Left hindlimb (tissue), 1 donor: Measurements from ENCODE around the gene RAB1B.
"Not testable (repeated sequence)": the region's sequence is repeated elsewhere in the genome, so short reads cannot be mapped to it uniquely, and the experiment has no call there.

ENCODE experiments used
- DNase-seq: peaks from one replicate; pipeline ENCODE4 v3.0.0-alpha.2; 2018

RAB1B gene

DNA sequence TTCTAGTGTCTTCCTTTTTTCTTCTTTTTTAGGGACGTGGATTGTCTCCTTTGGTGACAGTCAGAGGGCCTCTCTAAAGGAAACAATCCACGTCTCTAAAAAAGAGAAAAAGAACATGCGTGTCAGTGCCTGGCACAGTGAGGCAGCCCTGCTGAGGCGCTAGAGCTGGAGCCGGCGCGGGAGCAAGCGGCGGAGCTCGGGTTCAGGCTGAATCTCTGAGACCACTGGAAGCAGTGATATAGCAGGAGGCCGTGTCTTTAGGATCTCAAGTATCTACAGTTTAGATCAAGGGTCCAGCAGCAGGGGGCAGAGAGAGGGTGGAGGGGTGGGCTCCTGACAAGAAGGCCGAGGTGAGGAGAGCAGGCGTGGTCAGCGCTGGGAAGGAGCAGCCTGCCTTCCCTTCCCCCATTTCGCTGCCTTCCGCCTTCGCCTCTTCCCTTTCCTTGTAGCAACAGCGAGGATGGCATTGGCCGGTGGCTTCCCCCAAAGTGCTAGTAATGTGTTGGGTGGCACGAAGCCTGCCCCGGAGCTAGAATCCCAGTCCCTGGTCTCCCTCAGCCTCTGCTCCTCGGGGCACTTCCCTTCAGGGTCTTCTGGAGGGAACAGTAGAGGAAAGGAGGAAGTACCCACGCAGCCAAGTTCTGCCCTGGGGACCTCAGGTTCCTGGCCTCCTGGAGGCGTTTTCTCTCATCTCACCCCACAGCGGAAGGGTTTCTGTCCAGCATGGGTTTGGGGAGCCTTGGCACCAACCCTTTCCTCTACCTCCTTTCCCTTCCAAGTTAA, 28.2 kb upstream of the RAB1B start:
- DNase-seq: no peak

DNA sequence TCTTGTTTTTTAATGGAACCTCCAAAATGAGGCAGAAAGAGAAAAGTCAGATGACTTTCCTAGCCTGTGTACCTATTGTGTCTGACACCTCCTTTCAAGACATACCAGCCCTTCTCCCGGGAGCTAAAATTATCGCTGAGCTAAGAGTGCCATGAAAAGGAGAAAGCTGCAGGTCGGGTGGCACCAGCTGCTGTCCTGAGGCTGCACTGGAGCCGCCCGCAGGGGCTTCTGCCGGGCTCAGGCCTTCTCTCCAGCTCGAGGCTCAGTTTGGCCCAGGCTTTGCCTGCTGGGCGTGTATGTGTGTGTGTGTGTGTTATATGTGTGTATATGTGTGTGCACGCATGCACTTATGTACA, 27.7 kb upstream of the RAB1B start:
- no peak for DNase-seq

DNA sequence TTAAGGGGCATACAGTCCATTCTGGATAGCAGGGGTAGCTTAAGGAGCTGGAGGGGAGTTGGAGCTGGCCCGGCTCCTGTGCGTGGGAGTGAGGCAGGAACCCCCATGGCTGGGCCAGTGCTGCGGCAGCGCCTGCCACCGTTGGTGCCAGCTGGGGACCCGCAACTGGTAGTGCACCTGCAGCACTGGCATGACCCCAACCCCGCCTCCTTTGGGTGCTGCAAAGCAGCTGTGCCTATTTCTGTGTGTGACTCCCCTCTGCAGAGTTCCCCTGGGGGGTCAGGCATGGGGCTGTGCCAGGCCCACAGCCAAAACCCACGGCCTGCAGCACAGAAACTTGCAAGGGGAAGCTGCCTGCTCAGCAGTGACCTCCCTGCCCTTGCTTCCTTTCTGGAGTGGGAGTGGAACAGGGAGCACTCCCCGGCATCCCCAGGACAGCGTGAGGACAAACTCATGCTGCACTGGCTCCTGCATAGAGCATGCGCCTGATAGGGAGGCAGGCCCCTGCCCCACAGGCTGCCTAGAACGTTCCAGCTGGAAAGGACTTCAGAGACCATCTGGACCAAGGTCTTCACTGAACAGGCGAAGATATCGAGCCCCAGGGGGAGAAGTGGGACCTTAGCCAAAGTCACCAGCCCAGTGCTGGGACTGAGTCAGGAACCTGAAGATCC, 26.2 kb upstream of the RAB1B start:
- no peak for DNase-seq

DNA sequence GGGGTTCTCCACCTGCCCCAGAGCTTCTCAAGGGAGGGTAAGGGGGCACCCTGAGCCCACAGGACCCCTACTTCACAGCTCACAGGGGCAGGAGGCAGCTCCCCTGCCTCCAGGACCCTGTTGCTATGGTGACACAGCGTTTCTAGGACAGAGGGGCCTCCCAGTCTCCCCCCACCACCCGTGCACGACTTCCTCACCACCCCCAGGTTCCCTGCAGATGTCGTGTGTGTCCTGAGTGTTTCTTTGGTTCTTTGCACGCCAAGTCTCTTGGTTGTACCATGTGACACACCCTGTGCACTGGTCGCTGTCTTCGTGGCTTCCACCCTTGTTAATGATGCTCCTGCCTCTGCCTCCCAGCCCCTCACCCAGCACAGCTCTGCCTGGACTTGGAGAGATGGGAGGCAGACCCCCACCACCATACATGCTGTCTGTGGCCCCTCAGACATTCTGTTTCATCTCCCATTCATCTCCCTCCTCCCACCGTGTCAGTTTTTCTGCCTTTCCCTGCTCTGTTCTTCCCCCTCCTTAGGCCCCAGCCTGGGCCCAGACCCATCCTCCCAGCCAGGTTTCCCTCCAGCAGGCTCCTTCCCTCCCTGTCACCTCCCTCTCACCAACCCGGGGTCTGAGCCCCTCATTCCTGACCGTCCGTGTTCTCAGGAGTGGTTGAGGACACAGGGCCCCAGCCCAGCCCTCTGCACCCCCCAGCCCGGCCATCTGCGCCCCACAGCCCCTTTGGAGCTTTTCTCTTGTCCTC, 24.5 kb upstream of the RAB1B start:
- DNase-seq: no peak

DNA sequence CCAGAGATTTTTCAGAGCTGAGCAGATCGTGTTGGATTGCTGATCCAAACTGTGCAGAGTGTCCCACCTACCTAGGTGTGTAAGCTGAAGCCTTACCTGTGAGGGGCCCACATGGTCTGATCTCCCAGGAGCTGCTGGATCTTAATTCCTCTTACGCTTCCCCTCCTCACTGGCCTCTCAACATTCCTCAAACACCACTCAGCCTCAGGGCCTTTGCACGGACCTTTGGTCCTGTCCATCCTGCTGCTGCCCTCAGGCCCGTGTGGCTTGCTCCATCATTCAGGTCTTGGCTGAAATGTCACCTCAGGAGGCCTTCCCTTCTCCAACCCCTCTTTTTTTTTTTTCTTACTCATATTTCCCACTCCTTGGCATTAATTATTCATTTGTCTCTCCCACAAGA, 21.1 kb upstream of the RAB1B start:
- no peak for DNase-seq

DNA sequence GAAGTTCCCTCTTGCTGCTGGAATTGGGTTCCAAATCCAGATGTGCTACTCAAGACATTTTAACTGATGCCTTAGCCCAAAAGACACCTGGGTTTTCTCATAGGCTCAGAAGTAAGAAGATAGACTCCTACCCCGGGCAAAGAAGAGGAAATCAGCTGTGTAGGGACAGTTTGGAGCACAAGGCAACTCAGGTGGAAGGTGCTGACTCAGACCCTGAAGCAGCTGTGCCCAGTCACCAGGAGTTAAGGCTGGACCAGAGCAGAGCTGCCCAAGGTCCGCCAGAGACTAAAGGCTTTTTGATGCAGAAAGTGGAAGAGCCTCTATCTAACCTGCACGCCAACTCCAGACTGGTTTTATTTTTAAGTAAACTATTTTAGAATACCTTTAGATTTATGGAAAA, 20.6 kb upstream of the RAB1B start:
- DNase-seq: no peak

DNA sequence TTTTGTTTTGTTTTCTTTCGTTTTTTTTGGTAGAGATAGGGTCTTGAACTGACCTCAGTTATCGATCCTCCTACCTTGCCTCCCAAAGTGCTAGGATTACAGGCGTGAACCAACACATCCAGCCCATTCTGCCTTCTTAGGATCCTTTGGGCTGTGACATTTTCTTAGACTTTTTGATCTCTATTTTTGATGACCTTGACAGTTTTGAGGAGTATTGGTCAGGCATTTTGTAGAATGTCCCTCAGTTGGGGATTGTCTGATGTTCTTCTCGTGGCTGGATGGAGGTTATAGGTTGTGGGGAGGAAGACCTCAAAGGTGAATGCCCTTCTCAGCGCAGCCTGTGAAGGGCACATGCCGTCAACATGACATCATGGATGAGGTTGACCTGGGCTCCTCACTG, 19.5 kb upstream of the RAB1B start:
- no peak for DNase-seq

DNA sequence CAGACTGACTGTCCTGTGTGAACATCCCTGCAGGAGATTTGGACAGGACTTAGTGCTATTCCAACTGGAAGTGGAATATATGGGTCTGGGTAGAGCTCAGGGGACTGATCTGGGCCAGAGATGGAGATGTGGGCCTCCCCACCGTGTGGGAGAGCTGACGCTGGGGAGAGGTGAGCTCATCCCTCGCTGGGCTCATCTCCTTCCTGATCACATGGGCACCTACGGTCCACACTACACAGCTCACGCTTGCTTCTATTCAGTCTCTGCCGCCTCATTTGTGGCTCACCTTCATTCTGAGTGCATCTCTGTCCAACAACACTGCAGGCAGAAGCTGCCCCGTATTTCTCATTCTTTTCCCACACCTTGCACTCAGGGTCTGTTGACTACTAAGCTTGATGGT, 16.6 kb upstream of the RAB1B start:
- DNase-seq: no peak

DNA sequence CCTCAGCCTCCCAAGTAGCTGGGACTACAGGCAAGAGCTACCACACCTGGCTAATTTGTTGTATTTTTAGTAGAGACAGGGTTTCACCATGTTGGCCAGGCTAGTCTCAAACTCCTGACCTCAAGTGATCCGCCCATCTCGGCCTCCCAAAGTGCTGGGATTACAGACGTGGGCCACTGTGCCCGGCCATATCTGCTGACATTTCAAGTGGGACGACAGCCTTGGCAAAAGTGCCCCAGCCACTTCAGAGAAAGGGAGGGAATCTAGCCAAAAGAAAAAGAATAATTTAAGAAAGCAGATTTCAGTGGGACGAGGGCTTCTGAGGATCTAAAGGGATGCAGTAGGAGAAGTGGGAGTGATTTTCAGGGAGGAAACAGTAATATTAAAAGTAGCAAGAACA, 15.4 kb upstream of the RAB1B start:
- DNase-seq: not testable (repeated sequence)

DNA sequence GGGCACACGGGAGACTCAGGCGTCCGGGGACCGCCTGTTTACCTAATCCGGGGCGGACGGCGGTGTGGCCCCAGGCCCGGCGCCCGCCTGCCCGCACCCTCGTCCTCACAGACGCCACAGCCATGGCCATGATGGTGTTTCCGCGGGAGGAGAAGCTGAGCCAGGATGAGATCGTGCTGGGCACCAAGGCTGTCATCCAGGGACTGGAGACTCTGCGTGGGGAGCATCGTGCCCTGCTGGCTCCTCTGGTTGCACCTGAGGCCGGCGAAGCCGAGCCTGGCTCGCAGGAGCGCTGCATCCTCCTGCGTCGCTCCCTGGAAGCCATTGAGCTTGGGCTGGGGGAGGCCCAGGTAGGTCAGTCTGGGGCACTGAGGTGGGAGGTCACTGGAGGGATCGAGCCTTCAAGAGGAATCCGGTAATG, 10.0 kb upstream of the RAB1B start:
- DNase-seq: no peak

DNA sequence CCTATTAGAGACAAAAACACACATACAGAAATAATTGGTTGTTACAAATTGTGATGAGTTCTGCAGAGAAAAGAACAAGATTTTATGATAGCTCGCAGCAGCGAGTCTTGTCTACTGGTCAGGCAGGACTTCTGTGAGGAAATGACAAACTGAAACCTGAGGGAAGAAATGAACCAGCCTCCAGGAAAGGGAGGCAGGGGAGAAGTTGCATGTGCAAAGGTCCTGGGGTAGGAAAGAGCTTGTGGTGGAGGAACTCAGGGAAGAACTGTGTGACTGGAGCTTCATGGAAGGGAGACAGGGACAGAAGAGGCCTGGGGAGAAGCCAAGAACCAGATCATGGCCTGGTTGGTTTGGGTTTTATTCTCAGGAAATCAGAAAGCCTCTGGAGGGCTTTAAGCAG, 9.2 kb upstream of the RAB1B start:
- DNase-seq: no peak

DNA sequence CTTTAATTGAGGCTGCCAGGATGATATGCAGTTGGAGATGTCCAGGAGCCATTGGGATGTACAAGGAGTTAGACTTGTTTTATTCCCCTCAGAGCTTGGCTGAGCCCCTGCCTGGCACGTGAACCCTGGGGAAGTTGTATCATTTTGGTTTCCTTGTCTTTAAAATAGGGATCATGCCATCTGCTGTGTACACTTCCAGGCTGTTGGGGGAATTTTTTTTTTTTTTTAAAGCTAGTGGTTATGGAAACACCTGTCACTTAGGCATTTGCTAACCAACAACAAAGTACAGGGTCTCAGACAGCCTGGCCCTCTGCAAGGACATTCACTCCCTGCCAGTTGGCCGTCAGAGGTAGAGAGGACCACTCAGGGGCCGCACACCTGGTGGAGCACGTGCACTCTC, 8.5 kb upstream of the RAB1B start:
- DNase-seq: no peak

DNA sequence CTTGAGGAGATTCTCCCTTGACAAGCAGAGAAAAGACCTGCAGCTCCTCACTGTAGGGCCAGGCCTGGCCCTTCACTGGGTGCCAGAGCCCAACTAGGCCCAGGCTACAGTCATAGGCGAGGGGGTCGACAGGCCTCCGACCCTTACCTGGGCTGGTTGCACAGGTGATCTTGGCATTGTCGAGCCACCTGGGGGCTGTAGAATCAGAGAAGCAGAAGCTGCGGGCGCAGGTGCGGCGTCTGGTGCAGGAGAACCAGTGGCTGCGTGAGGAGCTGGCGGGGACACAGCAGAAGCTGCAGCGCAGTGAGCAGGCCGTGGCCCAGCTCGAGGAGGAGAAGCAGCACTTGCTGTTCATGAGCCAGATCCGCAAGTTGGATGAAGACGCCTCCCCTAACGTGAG, 6.9 kb upstream of the RAB1B start:
- DNase-seq: no peak

DNA sequence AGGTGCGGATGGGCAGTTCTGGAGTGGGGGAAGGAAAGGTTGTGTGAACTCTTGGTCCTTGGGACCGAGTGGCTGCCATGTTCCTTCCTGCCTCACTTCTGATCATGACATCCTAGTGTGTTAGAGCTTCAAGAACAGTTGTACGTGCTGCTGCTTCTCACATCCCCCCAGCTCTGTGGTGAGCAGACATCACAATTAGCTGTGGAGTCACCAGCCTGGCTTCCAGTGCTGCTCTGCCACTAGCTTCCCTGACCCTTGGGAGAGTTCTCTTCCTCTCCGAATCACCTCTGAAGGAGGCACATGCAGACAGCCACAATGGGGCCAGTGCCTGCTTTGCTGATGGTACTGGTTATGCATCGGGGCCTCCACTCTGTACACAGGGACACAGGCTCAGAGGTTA, 6.2 kb upstream of the RAB1B start:
- no peak for DNase-seq

DNA sequence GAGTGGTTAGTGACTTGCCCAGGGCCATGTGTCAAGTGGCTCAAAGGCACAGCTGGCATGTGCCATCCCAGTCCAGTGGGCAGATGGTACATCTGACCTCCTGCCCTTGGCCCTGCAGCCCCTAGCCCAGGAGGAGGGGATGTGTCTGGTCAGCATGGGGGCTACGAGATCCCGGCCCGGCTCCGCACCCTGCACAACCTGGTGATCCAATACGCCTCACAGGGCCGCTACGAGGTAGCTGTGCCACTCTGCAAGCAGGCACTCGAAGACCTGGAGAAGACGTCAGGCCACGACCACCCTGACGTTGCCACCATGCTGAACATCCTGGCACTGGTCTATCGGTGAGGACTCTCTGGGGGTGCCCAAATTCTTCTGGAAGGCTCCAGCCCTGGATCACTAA, 5.7 kb upstream of the RAB1B start:
- no peak for DNase-seq

DNA sequence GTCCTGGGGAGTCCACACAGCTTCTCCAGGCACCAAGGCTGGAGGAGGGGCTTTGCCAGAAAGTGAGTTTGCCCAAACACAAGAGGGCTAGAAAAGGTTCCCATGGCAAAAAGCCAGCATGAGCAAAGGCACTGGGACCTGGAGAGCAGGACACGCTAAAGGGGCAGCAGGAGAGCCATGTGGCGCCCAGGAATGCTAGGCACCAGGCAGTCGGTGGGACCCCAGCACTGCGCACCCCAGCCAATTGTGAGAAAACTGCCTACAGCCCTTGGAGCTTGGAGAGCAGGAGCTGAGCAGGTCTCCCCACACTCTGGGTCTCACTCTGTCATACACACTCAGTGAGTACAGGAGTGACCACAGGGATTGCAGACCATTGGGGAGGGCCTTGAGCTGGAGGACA, 5.2 kb upstream of the RAB1B start:
- DNase-seq: no peak

DNA sequence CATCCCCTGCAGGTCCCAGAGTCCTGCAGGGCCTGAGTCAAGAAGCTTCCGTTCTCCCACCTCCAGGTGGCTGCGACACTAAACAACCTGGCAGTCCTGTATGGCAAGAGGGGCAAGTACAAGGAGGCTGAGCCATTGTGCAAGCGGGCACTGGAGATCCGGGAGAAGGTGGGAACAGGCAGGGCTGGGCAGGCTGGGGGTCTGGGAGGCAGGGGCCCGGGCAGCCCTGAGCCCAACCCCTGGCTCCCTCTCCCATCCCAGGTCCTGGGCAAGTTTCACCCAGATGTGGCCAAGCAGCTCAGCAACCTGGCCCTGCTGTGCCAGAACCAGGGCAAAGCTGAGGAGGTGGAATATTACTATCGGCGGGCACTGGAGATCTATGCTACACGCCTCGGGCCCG, 4.7 kb upstream of the RAB1B start:
- DNase-seq: no peak

DNA sequence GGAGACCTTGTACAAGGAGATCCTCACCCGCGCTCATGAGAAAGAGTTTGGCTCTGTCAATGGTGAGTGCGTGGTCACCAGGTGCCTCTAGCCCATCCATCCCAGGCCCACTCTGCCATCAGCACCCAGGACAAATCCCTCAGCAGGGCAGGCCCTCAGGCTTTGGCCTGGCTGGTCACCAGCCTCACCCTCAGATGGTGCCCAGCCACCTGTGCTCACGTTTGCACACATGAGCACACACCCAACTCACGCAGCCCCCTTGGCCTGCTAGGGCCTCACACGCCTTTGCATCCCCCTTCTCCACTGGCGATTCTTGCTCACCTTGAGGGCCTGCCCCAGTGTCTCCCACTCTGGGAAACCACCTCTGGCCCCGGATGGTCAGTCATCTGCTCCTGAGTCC, 4.1 kb upstream of the RAB1B start:
- DNase-seq: no peak

DNA sequence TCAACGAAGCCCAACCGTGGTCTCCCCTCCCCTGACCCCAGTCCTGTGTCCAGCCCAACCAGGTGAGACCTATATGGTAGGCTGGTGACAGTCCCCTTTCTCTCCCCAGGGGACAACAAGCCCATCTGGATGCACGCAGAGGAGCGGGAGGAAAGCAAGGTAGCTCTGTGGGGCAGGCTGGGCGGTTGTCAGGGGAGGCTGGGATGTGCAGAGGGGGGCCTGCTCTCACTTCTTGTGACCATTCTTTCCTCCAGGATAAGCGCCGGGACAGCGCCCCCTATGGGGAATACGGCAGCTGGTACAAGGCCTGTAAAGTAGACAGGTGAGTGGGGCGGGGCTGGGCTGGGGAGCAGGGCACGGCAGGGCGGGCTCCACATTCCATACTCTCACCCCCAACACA, 3.5 kb upstream of the RAB1B start:
- no peak for DNase-seq

DNA sequence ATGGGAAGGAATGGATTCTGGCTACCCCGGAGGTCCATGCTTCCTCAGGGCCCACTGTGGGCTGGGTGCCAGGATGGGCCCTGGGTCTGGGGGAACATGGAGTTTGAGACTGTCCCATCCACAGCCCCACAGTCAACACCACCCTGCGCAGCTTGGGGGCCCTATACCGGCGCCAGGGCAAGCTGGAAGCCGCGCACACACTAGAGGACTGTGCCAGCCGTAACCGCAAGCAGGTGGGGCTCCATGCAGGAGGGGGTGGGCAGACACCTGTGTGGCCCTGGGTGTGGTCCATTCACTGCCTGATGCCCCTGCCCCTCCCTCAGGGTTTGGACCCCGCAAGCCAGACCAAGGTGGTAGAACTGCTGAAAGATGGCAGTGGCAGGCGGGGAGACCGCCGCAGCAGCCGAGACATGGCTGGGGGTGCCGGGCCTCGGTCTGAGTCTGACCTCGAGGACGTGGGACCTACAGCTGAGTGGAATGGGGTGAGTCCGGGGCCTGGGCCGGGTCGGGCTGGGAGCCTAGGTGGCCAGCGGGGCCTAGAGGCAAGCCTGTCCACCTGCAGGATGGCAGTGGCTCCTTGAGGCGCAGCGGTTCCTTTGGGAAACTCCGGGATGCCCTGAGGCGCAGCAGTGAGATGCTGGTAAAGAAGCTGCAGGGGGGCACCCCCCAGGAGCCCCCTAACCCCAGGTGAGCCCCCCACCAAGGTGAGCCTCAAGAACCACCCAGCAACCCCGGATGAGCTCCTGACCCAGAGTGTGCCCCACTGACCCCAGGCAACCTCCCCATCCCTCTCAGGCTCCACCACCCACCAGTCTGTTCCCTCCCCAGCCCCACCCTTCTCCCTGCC, 2.7 kb upstream of the RAB1B start:
- no peak for DNase-seq

DNA sequence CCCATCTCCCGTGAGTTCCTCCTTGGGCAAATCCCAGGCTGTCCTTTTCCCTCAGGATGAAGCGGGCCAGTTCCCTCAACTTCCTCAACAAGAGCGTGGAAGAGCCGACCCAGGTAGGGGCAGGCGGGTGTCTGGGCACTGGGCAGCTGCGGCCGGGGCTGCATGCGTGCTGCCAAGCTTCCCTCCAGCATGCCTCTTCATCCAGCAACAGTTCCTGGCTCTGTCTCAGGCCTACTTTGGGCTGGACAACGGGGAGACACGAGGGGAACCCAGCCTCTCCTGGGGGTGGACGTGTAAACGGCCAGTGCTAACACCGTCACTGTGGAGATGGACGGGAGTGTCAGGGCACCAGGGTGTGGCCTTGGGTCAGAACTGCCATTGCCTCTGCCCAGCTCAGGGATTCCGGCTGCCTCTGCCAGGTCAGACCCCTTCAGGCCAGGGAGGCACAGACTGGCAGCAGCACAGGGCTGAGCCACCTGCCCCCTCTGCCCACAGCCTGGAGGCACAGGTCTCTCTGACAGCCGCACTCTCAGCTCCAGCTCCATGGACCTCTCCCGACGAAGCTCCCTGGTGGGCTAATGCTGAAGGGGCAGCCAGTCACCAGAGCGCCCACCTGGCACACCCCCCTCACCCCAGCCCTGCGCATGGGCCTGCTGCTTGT, 1.9 kb upstream of the RAB1B start:
- DNase-seq: no peak

DNA sequence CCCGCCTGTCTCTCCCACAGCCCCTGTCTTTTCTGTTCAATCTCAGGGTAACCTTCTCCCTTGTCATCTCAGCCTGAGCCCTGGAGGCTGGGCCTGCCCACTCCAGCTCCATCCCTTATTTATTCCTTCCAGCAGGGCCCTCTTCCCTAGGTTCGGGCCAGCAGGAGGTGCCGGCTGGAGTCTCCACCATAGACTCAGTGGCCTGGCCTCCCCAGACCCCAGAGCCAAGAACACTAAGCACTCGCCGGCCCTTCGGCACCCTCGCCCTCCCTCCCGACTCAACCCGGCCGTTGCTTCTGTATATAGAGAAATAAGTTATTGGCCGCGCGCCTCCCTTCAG, 1.4 kb upstream of the RAB1B start:
- no peak for DNase-seq
